NB4 (cell line): Measurements from ENCODE around the gene MSI2.

Source experiments
- CTCF ChIP-seq: IDR thresholded peaks from one replicate; pipeline ENCODE4 v1.5.1; 2012; ENCODE audit warnings: low read depth, low read length
- MAX ChIP-seq: IDR thresholded peaks from 2 replicates; pipeline ENCODE4 v1.6.1; 2011; ENCODE audit warnings: low read depth, low read length

GRCh38 chr17:57299176-57299575, 42.9 kb downstream of the MSI2 start:
- TF ChIP-seq CTCF: no peak
- no peak for TF ChIP-seq MAX
